SJSA1 (cell line): ENCODE measurements around the gene YOD1. TPM values are rescaled to one million over a fixed set of nuclear protein-coding genes. Genes with fewer than 3 reads are reported as not detected.

Experiments
- total RNA-seq: library from RNA; depleted of rRNA; stranded (reverse); fragments of >200 nt; shearing (Covaris generic); gene quantifications from 2 replicates; pipeline ENCODE4 v1.2.3, GENCODE V29; 2014; rRNA removed

YOD1 gene
- total RNA-seq, 1 experiment from 2014 or later: 9.9 TPM

Other genes with a start within 250 kb of the YOD1 start
- gene IL20, start 185.6 kb downstream of the YOD1 start, total RNA-seq: 0.25 and 0.53 TPM in 2 replicates
- 1.5 and 3.5 TPM in 2 replicates for gene IL24, start 153.8 kb downstream of the YOD1 start, total RNA-seq
- gene FCMR, start 129.3 kb downstream of the YOD1 start, total RNA-seq: 2.0 and 11.7 TPM in 2 replicates
- not detected in 2 replicates for gene PIGR, start 104.7 kb downstream of the YOD1 start, total RNA-seq
- gene FCAMR, start 80.7 kb downstream of the YOD1 start, total RNA-seq: not detected in 2 replicates
- gene C1orf116, start 18.5 kb downstream of the YOD1 start, total RNA-seq: 0.03 TPM in 1 of 2 replicates, not detected in the other
- 1.5 and 3.8 TPM in 2 replicates for gene PFKFB2, start 2.1 kb upstream of the YOD1 start, total RNA-seq
- 0.28 and 1.8 TPM in 2 replicates for gene C4BPB, start 37.7 kb upstream of the YOD1 start, total RNA-seq
- not detected in 2 replicates for gene C4BPA, start 53.0 kb upstream of the YOD1 start, total RNA-seq